ENCODE measurements around the gene SCP2D1.

Gene SCP2D1

DNA sequence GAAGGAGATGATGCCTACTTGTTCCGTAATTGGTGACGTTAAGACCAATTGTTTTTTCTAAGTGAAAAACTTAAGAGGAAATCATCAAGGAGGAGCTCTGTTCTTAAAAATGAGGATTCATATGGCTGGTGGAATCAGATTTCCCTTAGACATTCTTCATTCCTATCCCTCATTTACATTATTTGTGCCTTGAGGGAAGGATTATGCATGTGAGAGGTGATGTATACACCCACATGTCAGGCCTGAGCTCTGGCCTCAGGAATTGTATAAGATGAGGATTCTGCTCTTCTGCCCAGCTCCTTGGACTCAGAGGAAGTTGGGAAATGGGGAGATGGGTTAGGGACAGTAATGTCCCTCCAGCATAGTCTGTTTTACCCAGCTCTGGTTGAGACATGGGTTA is 42.3 kb downstream of the SCP2D1 start:
- Histone ChIP-seq H3K9me3 (no peaks in the 10 kb centered on the region), H3K36me3 (no peaks in the 10 kb centered on the region), H3K4me1 (ENCODE audit: control insufficient read depth in 1 of 2, insufficient read depth in 1 of 2, low read depth in 1 of 2, low read length in 1 of 2) (peaks cover 24 to 28% of the 10 kb centered on the region in 2 experiments), H3K4me3 (ENCODE audit: low read depth in 1 of 2, low read length in 1 of 2) (no peak overlapping the region), H3K27me3 (no peaks in the 10 kb centered on the region), H3K27ac (peak overlapping the region; percentile 76)
- no peak for TF ChIP-seq CTCF (IDR thresholded peaks at IDR 0.05)

DNA sequence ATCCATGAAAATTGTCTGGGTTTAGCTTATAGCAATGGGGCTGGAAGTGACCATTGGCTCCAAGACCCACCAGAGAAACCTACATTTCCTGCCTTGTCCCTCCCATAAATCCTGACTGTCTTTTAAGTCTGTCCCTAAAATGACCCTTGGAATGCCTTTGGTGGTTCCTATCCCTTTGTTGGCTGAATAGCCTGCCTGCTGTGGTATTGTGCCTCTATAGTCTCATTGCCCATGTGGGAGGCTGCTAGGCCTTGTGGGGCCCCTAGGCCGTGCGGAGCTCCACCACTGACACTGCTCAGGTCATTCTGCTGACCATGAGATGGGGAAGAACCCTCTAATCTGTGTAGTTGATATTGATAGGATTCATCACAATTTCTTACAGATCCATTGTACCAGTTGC is 43.3 kb downstream of the SCP2D1 start:
- no peaks in the 10 kb centered on the region for H3K36me3 ChIP-seq
- H3K4me3 ChIP-seq (ENCODE audit: low read depth in 1 of 2, low read length in 1 of 2), result no peak overlapping the region
- peaks cover 24 to 28% of the 10 kb centered on the region in 2 experiments for H3K4me1 ChIP-seq (ENCODE audit: control insufficient read depth in 1 of 2, insufficient read depth in 1 of 2, low read depth in 1 of 2, low read length in 1 of 2)
- no peaks in the 10 kb centered on the region for H3K27me3 ChIP-seq
- no peak for TF ChIP-seq CTCF (IDR thresholded peaks at IDR 0.05)
- no peak overlapping the region for H3K27ac ChIP-seq
- H3K9me3 ChIP-seq, result no peaks in the 10 kb centered on the region

DNA sequence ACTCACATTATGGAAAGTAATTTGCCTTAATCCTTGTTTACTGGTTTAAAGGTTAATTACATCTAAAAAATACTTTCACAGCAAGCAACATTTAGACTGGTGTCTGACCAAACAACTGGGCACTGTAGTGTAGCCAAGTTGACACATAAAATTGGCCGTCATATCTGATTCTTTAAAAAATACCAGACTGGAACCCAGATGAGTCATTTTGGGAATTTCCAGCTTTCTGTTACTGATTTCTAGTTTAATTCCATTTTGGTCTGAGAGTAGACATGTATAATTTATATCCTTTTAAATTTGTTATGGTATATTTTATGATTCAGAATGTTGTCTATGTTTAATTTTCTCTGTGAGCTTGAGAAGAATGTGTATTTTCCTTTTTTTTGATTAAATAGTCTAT is 44.1 kb downstream of the SCP2D1 start:
- Histone ChIP-seq H3K27me3 (no peaks in the 10 kb centered on the region), H3K27ac (no peak overlapping the region), H3K4me3 (ENCODE audit: low read depth in 1 of 2, low read length in 1 of 2) (no peak overlapping the region), H3K4me1 (ENCODE audit: control insufficient read depth in 1 of 2, insufficient read depth in 1 of 2, low read depth in 1 of 2, low read length in 1 of 2) (peaks cover 24 to 28% of the 10 kb centered on the region in 2 experiments), H3K9me3 (no peaks in the 10 kb centered on the region), H3K36me3 (no peaks in the 10 kb centered on the region)
- no peak for TF ChIP-seq CTCF (IDR thresholded peaks at IDR 0.05)

GRCh38 chr20:18858816-18859215 is 45.2 kb downstream of the SCP2D1 start:
- TF ChIP-seq CTCF (IDR thresholded peaks at IDR 0.05), result no peak
- Histone ChIP-seq H3K9me3 (no peaks in the 10 kb centered on the region), H3K36me3 (no peaks in the 10 kb centered on the region), H3K4me3 (ENCODE audit: low read depth in 1 of 2, low read length in 1 of 2) (no peak overlapping the region), H3K4me1 (ENCODE audit: control insufficient read depth in 1 of 2, insufficient read depth in 1 of 2, low read depth in 1 of 2, low read length in 1 of 2) (peaks cover 23 to 27% of the 10 kb centered on the region in 2 experiments), H3K27ac (no peak overlapping the region), H3K27me3 (no peaks in the 10 kb centered on the region)
